ENCODE data around the gene CCDC51. TPM values are rescaled to one million over a fixed set of nuclear protein-coding genes. Genes with fewer than 3 reads are reported as not detected.

CCDC51 gene
- total RNA-seq, 1 experiment from 2014 or later, result 59.5 TPM

DNA sequence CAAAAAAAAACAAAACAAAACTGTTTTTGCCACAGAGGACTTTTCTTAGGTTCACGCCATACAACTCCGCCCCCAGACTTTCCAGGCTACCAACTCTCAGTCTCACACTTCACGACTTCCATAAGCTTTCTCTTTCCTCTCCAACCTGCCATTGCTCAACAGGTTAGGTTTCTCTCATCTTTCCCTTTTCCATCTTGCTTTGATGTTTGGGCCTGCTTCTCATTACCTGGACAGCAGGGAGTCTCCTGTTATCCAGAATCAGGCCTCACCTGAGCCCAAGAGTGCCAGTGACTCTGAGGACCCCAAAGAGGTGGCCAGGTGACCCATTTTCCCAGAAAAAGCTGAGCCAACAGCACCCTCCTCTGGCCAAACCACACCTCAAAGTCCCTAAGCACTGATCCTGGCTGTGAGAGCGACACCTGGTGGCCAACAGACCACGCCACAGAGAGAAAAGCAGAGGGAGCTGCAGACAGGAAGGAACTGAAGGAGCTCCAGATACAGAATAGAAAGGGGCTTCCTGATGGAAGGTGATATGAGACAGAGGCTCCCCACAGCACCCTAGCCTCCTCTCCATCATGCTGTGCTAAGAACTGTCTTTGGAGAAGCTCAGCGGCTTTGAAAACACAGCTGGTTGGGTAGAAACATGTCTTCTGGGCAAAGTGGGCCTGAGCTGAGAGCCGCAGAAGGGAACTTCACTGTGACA is 4.0 kb downstream of the CCDC51 start:
- Histone ChIP-seq H3K27me3 (replicated peaks; ENCODE audit: control insufficient read depth, insufficient read depth, low read length) (no peaks in the 10 kb centered on the region), H3K9me3 (no peaks in the 10 kb centered on the region), H3K36me3 (ENCODE audit: control insufficient read depth, insufficient read depth, low read length) (peaks cover 4% of the 10 kb centered on the region; the same call in 1 of the 2 replicates), H3K4me1 (peaks cover 48% of the 10 kb centered on the region), H3K4me3 (ENCODE audit: low read depth, low read length) (no peak overlapping the region)
- POLR2A ChIA-PET, result interaction anchor here (0.5 to 1.9 kb wide), 10 partner anchors 10 to 181 kb away, joined by 3 to 22 read pairs (median 5); partner anchors contain the start of gene ATRIP
- Mint-ChIP-seq H3K4me3 (ENCODE audit: unreplicated experiment) (no peak overlapping the region), H3K4me1 (ENCODE audit: low read depth, unreplicated experiment) (peaks cover 32% of the 10 kb centered on the region), H3K27me3 (ENCODE audit: insufficient read depth, unreplicated experiment) (no peaks in the 10 kb centered on the region), H3K27ac (ENCODE audit: unreplicated experiment) (no peak overlapping the region), H3K36me3 (ENCODE audit: insufficient read depth, unreplicated experiment) (peaks cover 53% of the 10 kb centered on the region), H3K9me3 (ENCODE audit: unreplicated experiment) (no peaks in the 10 kb centered on the region)
- peak; percentile 87 to 89 for DNase-seq
- BruUV-seq (replicated peaks), result no TSS peak
- CTCF ChIA-PET, result interaction anchor here (0.5 to 6.2 kb wide), 54 partner anchors 9 to 994 kb away, joined by 3 to 405 read pairs (median 5); partner anchors contain the start of genes ATRIP, CAMP, CDC25A and FBXW12
- intact Hi-C loops (cut with micrococcal nuclease; ENCODE audit: unreplicated experiment), result loop anchor here (1.0 to 5.0 kb wide), 4 partner anchors 35 to 249 kb away; partner anchors contain the start of gene CDC25A
- TF ChIP-seq, protein P1, sequence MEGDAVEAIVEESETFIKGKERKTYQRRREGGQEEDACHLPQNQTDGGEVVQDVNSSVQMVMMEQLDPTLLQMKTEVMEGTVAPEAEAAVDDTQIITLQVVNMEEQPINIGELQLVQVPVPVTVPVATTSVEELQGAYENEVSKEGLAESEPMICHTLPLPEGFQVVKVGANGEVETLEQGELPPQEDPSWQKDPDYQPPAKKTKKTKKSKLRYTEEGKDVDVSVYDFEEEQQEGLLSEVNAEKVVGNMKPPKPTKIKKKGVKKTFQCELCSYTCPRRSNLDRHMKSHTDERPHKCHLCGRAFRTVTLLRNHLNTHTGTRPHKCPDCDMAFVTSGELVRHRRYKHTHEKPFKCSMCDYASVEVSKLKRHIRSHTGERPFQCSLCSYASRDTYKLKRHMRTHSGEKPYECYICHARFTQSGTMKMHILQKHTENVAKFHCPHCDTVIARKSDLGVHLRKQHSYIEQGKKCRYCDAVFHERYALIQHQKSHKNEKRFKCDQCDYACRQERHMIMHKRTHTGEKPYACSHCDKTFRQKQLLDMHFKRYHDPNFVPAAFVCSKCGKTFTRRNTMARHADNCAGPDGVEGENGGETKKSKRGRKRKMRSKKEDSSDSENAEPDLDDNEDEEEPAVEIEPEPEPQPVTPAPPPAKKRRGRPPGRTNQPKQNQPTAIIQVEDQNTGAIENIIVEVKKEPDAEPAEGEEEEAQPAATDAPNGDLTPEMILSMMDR (IDR thresholded peaks at IDR 0.05; ENCODE audit: insufficient read depth in 1 of 2, low read depth in 1 of 2, low read length in 1 of 2, severe bottlenecking in 1 of 2, unreplicated experiment in 1 of 2), result peak; percentile 99 to 100

DNA sequence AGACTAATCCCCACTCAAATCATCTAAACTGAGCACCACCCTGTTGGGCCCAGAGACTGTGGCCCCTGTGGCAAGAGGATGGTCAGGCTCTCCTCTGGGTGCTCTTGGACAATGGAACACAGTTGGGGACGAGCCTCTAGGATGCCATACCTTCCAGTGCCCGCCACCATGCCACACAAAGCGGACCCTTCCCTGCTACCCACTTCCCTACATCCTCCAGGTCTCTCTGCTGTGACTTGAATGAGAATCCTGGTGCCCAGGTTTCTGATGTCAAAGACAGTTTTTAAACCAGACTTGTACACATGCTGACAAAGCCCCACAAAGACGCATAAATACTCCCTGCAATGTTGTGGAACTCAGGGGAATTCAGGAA is 4.7 kb downstream of the CCDC51 start:
- H3K27me3 ChIP-seq (replicated peaks; ENCODE audit: control insufficient read depth, insufficient read depth, low read length), result no peaks in the 10 kb centered on the region
- no peaks in the 10 kb centered on the region for H3K9me3 ChIP-seq
- TF ChIP-seq, protein P1 (IDR thresholded peaks at IDR 0.05; ENCODE audit: insufficient read depth in 1 of 2, low read depth in 1 of 2, low read length in 1 of 2, severe bottlenecking in 1 of 2, unreplicated experiment in 1 of 2), result no peak
- no peak for DNase-seq
- POLR2A ChIA-PET, result interaction anchor here (0.6 to 1.9 kb wide), 4 partner anchors 11 to 180 kb away, joined by 6 to 22 read pairs (median 13); partner anchors contain the start of gene ATRIP
- Mint-ChIP-seq H3K36me3 (ENCODE audit: insufficient read depth, unreplicated experiment) (peaks cover 51% of the 10 kb centered on the region), H3K4me3 (ENCODE audit: unreplicated experiment) (no peak overlapping the region), H3K27me3 (ENCODE audit: insufficient read depth, unreplicated experiment) (no peaks in the 10 kb centered on the region), H3K27ac (ENCODE audit: unreplicated experiment) (no peak overlapping the region), H3K9me3 (ENCODE audit: unreplicated experiment) (no peaks in the 10 kb centered on the region), H3K4me1 (ENCODE audit: low read depth, unreplicated experiment) (peaks cover 39% of the 10 kb centered on the region)
- CTCF ChIA-PET, result interaction anchor here (0.6 to 6.2 kb wide), 27 partner anchors 11 to 243 kb away, joined by 3 to 405 read pairs (median 9); partner anchors contain the start of genes ATRIP, FBXW12, NME6 and PFKFB4
- peaks cover 4% of the 10 kb centered on the region; the same call in 1 of the 2 replicates for H3K36me3 ChIP-seq (ENCODE audit: control insufficient read depth, insufficient read depth, low read length)
- no peak overlapping the region for H3K4me3 ChIP-seq (ENCODE audit: low read depth, low read length)
- peaks cover 55% of the 10 kb centered on the region for H3K4me1 ChIP-seq
- intact Hi-C loops (cut with micrococcal nuclease; ENCODE audit: unreplicated experiment), result loop anchor here (5.0 kb wide), 1 partner anchor 248 kb away; the partner anchor contains the start of gene CDC25A
- no TSS peak for BruUV-seq (replicated peaks)

DNA sequence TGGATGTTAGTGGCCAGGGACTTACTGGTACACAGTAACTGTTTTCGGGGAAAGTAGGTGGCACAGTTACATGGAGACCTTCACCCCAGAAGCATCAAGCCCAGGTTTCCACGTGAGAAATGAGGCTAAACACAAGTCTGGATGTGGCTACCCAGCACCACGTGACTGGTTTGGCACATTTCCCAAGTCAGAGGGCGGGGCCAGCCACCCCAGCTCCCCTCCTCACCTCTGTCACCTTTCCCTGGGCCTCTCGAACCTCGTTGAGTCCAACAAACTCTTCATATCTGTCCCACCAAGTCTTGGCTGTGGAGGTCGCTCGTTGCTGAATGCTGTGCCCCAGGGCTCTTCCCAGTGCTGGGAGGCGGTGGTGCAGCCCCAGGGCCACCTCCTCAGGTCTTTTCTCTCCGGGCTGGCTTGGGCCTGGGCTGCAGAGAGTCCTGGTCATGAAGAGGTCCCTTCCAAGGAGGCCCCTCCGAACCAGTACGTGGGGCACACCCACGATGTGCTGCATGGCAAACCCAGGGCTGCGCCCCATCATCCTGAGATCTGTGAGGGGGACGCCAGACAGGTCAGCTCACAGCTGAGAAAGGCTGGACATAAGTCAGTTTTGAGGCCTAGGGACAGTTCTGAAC is 5.2 kb downstream of the CCDC51 start:
- H3K27ac Mint-ChIP-seq (ENCODE audit: unreplicated experiment), result no peak overlapping the region
- H3K4me1 Mint-ChIP-seq (ENCODE audit: low read depth, unreplicated experiment), result peaks cover 39% of the 10 kb centered on the region
- H3K4me3 Mint-ChIP-seq (ENCODE audit: unreplicated experiment), result peak overlapping the region; percentile 78
- Histone ChIP-seq H3K27me3 (replicated peaks; ENCODE audit: control insufficient read depth, insufficient read depth, low read length) (no peaks in the 10 kb centered on the region), H3K4me3 (ENCODE audit: low read depth, low read length) (no peak overlapping the region), H3K9me3 (no peaks in the 10 kb centered on the region), H3K4me1 (peaks cover 57% of the 10 kb centered on the region), H3K36me3 (ENCODE audit: control insufficient read depth, insufficient read depth, low read length) (peaks cover 4% of the 10 kb centered on the region; the same call in 1 of the 2 replicates)
- DNase-seq, result peak in 1 of 2 experiments; percentile 65
- peaks cover 51% of the 10 kb centered on the region for H3K36me3 Mint-ChIP-seq (ENCODE audit: insufficient read depth, unreplicated experiment)
- intact Hi-C loops (cut with micrococcal nuclease; ENCODE audit: unreplicated experiment), result loop anchor here (5.0 kb wide), 1 partner anchor 247 kb away; the partner anchor contains the start of gene CDC25A
- H3K27me3 Mint-ChIP-seq (ENCODE audit: insufficient read depth, unreplicated experiment), result no peaks in the 10 kb centered on the region
- ChIA-PET POLR2A (interaction anchor here (0.5 to 2.3 kb wide), 4 partner anchors 9 to 555 kb away, joined by 3 to 20 read pairs (median 8); partner anchors contain the start of gene ATRIP), CTCF (interaction anchor here (0.6 to 6.2 kb wide), 6 partner anchors 12 to 240 kb away, joined by 3 to 405 read pairs (median 4); partner anchors contain the start of gene ATRIP)
- no peaks in the 10 kb centered on the region for H3K9me3 Mint-ChIP-seq (ENCODE audit: unreplicated experiment)
- no TSS peak for BruUV-seq (replicated peaks)
- TF ChIP-seq, protein P1 (IDR thresholded peaks at IDR 0.05; ENCODE audit: insufficient read depth in 1 of 2, low read depth in 1 of 2, low read length in 1 of 2, severe bottlenecking in 1 of 2, unreplicated experiment in 1 of 2), result no peak
